ENCODE measurements around the gene MLLT11. TPM values are rescaled to one million over a fixed set of nuclear protein-coding genes. Genes with fewer than 3 reads are reported as not detected.

The MLLT11 gene
- total RNA-seq, 1 donor from 2014 or later: 1.4 TPM

Other genes with a start within 250 kb of the MLLT11 start
- 12.9 and 19.0 TPM in 2 replicates for gene ARNT, start 183.8 kb upstream of the MLLT11 start, total RNA-seq
- gene CTXND2, start 173.3 kb upstream of the MLLT11 start, total RNA-seq: not detected in 2 replicates
- gene SETDB1, start 134.0 kb upstream of the MLLT11 start, total RNA-seq: 21.1 and 28.6 TPM in 2 replicates
- gene CERS2, start 85.6 kb upstream of the MLLT11 start, total RNA-seq: 66.7 and 97.4 TPM in 2 replicates
- gene ANXA9, start 78.1 kb upstream of the MLLT11 start, total RNA-seq: not detected in 2 replicates
- 7.6 and 9.9 TPM in 2 replicates for gene MINDY1, start 53.5 kb upstream of the MLLT11 start, total RNA-seq
- gene PRUNE1, start 51.9 kb upstream of the MLLT11 start, total RNA-seq: 3.5 and 5.6 TPM in 2 replicates
- under 0.01 and 0.20 TPM in 2 replicates for gene BNIPL, start 23.8 kb upstream of the MLLT11 start, total RNA-seq
- gene C1orf56, start 12.6 kb upstream of the MLLT11 start, total RNA-seq: 0.79 and 0.87 TPM in 2 replicates
- 40.5 and 54.8 TPM in 2 replicates for gene CDC42SE1, start 775 bp upstream of the MLLT11 start, total RNA-seq
- gene GABPB2, start 10.4 kb downstream of the MLLT11 start, total RNA-seq: 3.3 and 5.4 TPM in 2 replicates
- gene SEMA6C, start 86.2 kb downstream of the MLLT11 start, total RNA-seq: 4.8 and 12.7 TPM in 2 replicates
- 0.20 TPM in 1 of 2 replicates, not detected in the other for gene TNFAIP8L2, start 96.3 kb downstream of the MLLT11 start, total RNA-seq
- 2.0 and 5.0 TPM in 2 replicates for gene LYSMD1, start 105.5 kb downstream of the MLLT11 start, total RNA-seq
- 16.3 and 26.8 TPM in 2 replicates for gene SCNM1, start 105.7 kb downstream of the MLLT11 start, total RNA-seq
- not detected in 2 replicates for gene TMOD4, start 115.6 kb downstream of the MLLT11 start, total RNA-seq
- 33.6 and 40.5 TPM in 2 replicates for gene VPS72, start 129.8 kb downstream of the MLLT11 start, total RNA-seq
- 30.1 and 39.1 TPM in 2 replicates for gene PIP5K1A, start 138.2 kb downstream of the MLLT11 start, total RNA-seq
- gene PSMD4, start 194.3 kb downstream of the MLLT11 start, total RNA-seq: 182 and 185 TPM in 2 replicates
- 5.7 and 7.1 TPM in 2 replicates for gene ZNF687, start 221.9 kb downstream of the MLLT11 start, total RNA-seq

All from lung microvascular endothelial cell (primary cell).